Measurements from ENCODE around the gene KIAA2012. TPM values are rescaled to one million over a fixed set of nuclear protein-coding genes. Genes with fewer than 3 reads are reported as not detected.
A peak's percentile ranks its signal among the peaks of the same experiment; 100 is the strongest.

Gene KIAA2012
- total and polyA plus RNA-seq, 2 experiments from 2014 or later: 0.24 TPM; not detected in 1

DNA sequence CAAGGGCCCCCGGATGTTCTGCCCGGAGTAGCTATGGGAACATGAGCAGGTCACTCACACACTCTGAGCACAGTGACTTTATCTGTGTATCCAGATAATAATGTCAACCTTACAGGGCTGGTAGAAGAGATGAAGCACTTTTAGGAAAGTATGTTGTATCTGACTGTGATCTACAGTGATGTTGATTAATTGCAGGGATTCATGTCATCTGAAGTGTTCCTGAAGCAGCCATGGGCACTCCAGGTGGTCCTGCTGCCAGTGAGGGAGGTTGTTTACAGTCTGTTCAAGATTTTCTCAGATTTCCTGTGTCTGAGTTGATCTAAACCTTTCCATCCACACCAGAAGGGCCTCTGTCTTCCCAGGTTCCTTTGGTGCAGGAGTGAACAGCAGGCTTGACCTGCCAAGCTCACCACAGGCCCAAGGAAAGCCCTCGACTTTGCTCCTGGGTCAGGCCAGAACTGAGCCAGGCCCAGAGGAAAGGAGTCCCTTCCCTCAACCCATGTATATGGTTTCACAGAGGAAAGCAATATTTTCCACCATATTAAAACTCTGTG, 28.0 kb downstream of the KIAA2012 start:
- H3K9me3 ChIP-seq (ENCODE audit: low read depth): no peaks in the 10 kb centered on the region
- no peak for TF ChIP-seq CTCF (IDR thresholded peaks at IDR 0.05; ENCODE audit: low read depth, low read length)
- H3K36me3 ChIP-seq: no peaks in the 10 kb centered on the region
- DNase-seq (ENCODE audit: low read depth in 1 of 2, low spot score in 1 of 2): peak in 1 of 2 donors; percentile 32
- H3K4me1 ChIP-seq (ENCODE audit: low read depth): peaks cover 13% of the 10 kb centered on the region
- H3K27me3 ChIP-seq: no peaks in the 10 kb centered on the region
- H3K27ac ChIP-seq: peak overlapping the region; percentile 66
- no peak overlapping the region for H3K4me3 ChIP-seq

- Histone ChIP-seq H3K4me1 (ENCODE audit: low read depth) (peaks cover 13% of the 10 kb centered on the region), H3K27me3 (no peaks in the 10 kb centered on the region), H3K4me3 (no peak overlapping the region), H3K27ac (no peak overlapping the region), H3K9me3 (ENCODE audit: low read depth) (no peaks in the 10 kb centered on the region), H3K36me3 (no peaks in the 10 kb centered on the region)
- TF ChIP-seq CTCF (IDR thresholded peaks at IDR 0.05; ENCODE audit: low read depth, low read length): no peak
- DNase-seq (ENCODE audit: low read depth in 1 of 2, low spot score in 1 of 2): no peak
Measured at GRCh38 chr2:202102425-202103000, 29.5 kb downstream of the KIAA2012 start.

DNA sequence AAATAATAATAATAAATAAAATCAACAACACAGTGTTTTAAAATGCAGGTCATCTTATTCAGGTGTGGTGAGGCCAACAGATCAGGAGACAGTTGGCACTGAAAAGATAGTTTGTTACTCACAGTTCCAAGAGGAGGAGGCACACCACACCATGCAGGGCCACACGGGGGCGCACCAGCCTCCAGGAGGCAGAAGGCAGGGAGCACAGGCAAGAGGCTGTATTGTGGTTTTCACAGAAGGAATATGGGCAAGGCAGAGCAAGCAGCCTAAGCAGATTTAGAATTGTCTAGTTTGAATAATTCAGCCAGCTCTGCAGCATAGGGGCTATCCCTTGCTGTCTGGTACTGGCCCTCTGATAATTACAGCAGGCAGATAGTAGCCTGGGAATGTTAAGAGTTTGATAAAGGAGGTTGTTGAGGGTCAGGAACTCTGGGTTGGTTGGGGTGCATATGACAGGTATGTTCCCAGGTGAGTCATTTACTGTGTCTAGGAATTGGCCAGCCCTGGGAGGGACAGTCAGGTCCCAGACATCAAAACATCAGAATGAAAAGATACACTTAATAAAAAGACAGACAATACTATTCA, 31.3 kb downstream of the KIAA2012 start:
- H3K36me3 ChIP-seq: no peaks in the 10 kb centered on the region
- no peaks in the 10 kb centered on the region for H3K27me3 ChIP-seq
- DNase-seq (ENCODE audit: low read depth in 1 of 2, low spot score in 1 of 2): peak; percentile 55 to 84
- TF ChIP-seq CTCF (IDR thresholded peaks at IDR 0.05; ENCODE audit: low read depth, low read length): peak; percentile 88
- no peak overlapping the region for H3K27ac ChIP-seq
- H3K4me3 ChIP-seq: no peak overlapping the region
- peaks cover 13% of the 10 kb centered on the region for H3K4me1 ChIP-seq (ENCODE audit: low read depth)
- H3K9me3 ChIP-seq (ENCODE audit: low read depth): no peaks in the 10 kb centered on the region

DNA sequence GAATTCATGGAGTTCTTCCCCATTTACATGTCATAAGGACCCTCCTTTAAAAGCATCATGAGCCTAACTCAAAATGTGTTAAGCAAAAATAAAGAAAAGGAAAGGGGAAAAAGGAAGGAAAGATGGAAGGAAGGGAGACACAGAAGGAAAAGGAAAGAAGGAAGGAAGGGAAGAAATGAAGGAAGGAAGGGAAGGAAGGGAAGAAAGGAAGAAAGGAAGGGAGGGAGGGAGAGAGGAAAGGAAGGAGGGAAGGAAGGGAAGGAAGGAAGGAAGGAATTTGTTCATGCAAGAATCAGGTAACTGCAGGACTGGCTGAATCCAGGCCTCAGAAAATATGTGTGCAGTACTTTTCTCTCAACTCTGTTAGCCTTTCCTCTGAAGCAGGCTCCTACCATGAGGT, 32.0 kb downstream of the KIAA2012 start:
- DNase-seq (ENCODE audit: low read depth in 1 of 2, low spot score in 1 of 2): no peak
- no peak overlapping the region for H3K27ac ChIP-seq
- H3K9me3 ChIP-seq (ENCODE audit: low read depth): no peaks in the 10 kb centered on the region
- H3K4me3 ChIP-seq: no peak overlapping the region
- H3K4me1 ChIP-seq (ENCODE audit: low read depth): peaks cover 13% of the 10 kb centered on the region
- H3K27me3 ChIP-seq: no peaks in the 10 kb centered on the region
- no peak for TF ChIP-seq CTCF (IDR thresholded peaks at IDR 0.05; ENCODE audit: low read depth, low read length)
- H3K36me3 ChIP-seq: no peaks in the 10 kb centered on the region

DNA sequence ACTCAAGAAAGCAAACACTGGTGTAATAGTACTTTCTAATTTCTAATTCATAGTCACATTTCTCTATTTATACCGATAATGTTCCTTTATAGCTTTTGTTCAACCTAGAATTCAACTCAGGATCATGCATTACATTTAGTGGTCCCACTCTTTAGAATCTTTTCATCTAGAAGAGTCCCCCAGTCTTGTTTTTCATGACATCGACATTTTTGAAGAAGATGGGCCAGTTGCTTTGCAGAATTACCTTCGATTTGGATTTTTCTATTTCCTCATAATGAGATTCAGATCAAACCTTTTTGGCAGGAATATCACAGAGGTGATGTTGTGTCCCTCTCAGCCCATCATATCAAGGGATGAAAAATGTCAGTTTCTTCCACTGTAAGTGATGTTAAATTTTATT, 35.3 kb downstream of the KIAA2012 start:
- Histone ChIP-seq H3K36me3 (no peaks in the 10 kb centered on the region), H3K4me1 (ENCODE audit: low read depth) (no peaks in the 10 kb centered on the region), H3K27me3 (no peaks in the 10 kb centered on the region), H3K9me3 (ENCODE audit: low read depth) (no peaks in the 10 kb centered on the region), H3K4me3 (no peak overlapping the region), H3K27ac (no peak overlapping the region)
- DNase-seq (ENCODE audit: low read depth in 1 of 2, low spot score in 1 of 2): no peak
- TF ChIP-seq CTCF (IDR thresholded peaks at IDR 0.05; ENCODE audit: low read depth, low read length): no peak

Measured in cardiac muscle cell (in vitro differentiated cells and primary cell).